KMS-11 (cell line): ENCODE measurements around the gene CORO7.

Experiments
- H2AFZ ChIP-seq: fragments of 200-600 bp; sonication (generic); 2 replicates; pipeline ENCODE4 v1.6.1; 2016; ENCODE audit warnings: antibody characterized with exemption, mixed run types, low read depth
- H3K27ac ChIP-seq: fragments of 200-600 bp; sonication (generic); 2 replicates; pipeline ENCODE4 v1.6.1; 2016; ENCODE audit warnings: mild to moderate bottlenecking, mixed run types
- H3K27me3 ChIP-seq: fragments of 200-600 bp; sonication (generic); 2 replicates; pipeline ENCODE4 v1.6.1; 2017; ENCODE audit warnings: mild to moderate bottlenecking, low read depth, mixed run types, moderate library complexity; ENCODE audit not compliant: insufficient read depth
- H3K36me3 ChIP-seq: fragments of 200-600 bp; sonication (generic); 2 replicates; pipeline ENCODE4 v1.6.1; 2017; ENCODE audit warnings: mild to moderate bottlenecking, mixed run types; ENCODE audit not compliant: insufficient read depth
- H3K4me1 ChIP-seq: fragments of 200-600 bp; sonication (generic); 2 replicates; pipeline ENCODE4 v1.6.1; 2016; ENCODE audit warnings: mild to moderate bottlenecking, low read depth, mixed run types; ENCODE audit not compliant: poor library complexity, severe bottlenecking
- H3K4me2 ChIP-seq: fragments of 200-600 bp; sonication (generic); 2 replicates; pipeline ENCODE4 v1.7.0; 2016; ENCODE audit warnings: mild to moderate bottlenecking, mixed run types
- H3K4me3 ChIP-seq: fragments of 200-600 bp; sonication (generic); IDR thresholded peaks from 2 replicates; pipeline ENCODE4 v1.6.1; 2017; ENCODE audit warnings: low read depth, low read length, mixed read lengths; ENCODE audit not compliant: insufficient read depth
- H3K79me2 ChIP-seq: fragments of 200-600 bp; sonication (generic); 2 replicates; pipeline ENCODE4 v1.6.1; 2016; ENCODE audit warnings: low read depth, mixed run types; ENCODE audit not compliant: insufficient read depth
- H3K9ac ChIP-seq: fragments of 200-600 bp; sonication (generic); 2 replicates; pipeline ENCODE4 v1.6.1; 2016; ENCODE audit warnings: mild to moderate bottlenecking, mixed run types
- H4K20me1 ChIP-seq: fragments of 200-600 bp; sonication (generic); 2 replicates; pipeline ENCODE4 v1.6.1; 2016; ENCODE audit warnings: mild to moderate bottlenecking, mixed run types; ENCODE audit not compliant: insufficient read depth
- CTCF ChIP-seq: fragments of 200-600 bp; sonication (generic); conservative IDR thresholded peaks from 2 replicates; pipeline ENCODE4 v1.6.1; 2017; ENCODE audit warnings: low read depth, mild to moderate bottlenecking, antibody characterized with exemption, low read length, moderate library complexity, mixed read lengths

The CORO7 gene

DNA sequence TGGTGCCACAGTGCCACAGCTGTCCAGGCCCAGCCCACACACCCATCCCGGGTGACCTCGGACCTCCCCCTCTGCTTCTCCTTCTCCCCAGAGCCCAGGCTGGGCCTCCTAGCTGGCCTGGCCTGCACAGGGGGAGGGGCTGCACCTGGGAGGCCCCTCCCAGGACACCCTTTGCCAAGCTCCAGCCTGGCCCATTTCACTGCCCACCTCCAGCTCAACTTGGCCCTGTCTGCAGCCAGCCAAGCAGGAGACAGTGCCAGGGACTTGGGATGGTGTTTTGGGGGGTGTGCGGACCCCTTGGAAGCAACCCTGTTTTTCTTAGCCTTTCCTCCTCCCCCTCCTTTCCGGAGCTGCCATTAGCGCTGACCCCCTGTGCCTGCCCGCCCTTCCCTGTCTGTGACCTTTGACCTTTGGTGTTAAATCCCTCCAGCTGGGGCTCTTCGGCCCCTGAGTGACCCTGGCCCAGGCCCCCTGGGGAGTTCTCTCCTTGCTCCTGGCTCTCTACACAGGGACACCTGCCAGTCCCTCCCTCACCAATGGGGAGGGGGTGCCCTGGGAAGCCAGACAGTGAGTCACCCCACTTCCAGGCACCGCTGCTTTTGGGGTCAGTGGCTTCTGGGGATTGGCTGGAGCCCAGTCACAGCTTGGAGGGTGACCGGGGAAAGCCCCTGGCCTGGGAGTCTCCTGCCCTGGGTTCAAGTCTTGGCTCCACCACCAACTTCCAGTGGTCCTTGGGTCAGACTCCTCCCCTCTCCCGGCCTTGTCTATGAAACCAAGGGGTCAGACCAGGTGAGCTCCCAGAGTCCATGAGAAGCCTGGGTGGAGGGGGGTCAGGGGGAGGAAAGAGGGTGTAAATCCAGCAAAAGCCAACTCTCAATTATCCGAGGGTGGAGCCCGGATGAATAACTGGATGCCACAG, 98.6 kb downstream of the CORO7 start:
- no peak overlapping the region; the same call in 1 of the 2 replicates for H3K27ac ChIP-seq
- H2AFZ ChIP-seq, result no peak overlapping the region
- peaks cover 44% of the 10 kb centered on the region for H3K79me2 ChIP-seq
- TF ChIP-seq CTCF, result no peak
- H3K4me1 ChIP-seq, result peaks cover 47% of the 10 kb centered on the region
- H3K4me2 ChIP-seq, result peak overlapping the region; percentile 96
- H4K20me1 ChIP-seq, result no peaks in the 10 kb centered on the region; the same call in 1 of the 2 replicates
- H3K4me3 ChIP-seq, result no peak overlapping the region
- H3K36me3 ChIP-seq, result no peaks in the 10 kb centered on the region
- no peak overlapping the region for H3K9ac ChIP-seq
- H3K27me3 ChIP-seq, result no peaks in the 10 kb centered on the region

DNA sequence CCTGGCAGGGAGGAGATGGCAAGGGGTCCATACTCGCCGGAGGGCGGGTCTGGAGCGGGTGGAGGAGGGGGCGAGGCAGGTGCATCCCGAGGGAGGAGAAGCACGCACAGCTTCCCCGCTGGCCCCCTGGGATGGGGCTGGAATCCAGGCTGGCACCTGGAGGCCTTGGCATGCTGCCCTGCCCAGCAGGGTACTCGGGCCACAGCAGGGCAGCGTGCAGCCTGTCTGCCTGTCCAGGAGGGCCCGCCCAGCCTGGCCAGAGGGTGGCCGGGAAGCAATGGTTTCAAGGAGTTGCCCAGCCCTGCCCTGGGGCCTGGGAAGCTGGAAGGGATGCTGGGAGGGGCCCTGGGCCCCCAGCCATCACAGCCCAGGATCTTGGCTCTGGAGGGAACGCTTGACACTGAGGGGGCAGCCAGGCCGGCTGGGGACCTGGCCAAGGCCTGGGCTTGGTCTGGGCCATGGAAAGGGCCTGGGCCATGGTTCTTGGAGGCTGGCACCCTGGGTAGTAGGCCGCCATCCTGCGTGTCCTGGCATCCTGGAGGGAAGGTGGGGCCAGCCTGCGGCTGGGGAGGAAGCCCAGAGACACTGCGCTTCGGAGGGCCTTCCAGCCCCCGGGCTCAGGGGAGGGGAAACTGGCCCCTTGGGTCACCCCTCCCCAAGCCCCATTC, 99.4 kb downstream of the CORO7 start:
- H3K4me3 ChIP-seq, result no peak overlapping the region
- H3K4me1 ChIP-seq, result peaks cover 47% of the 10 kb centered on the region
- TF ChIP-seq CTCF, result no peak

GRCh38 chr16:4316108-4316863, 100.1 kb downstream of the CORO7 start:
- no peaks in the 10 kb centered on the region for H3K27me3 ChIP-seq
- no peak overlapping the region for H3K4me3 ChIP-seq
- peak overlapping the region; percentile 43; the same call in 1 of the 2 replicates for H3K9ac ChIP-seq
- H4K20me1 ChIP-seq, result no peaks in the 10 kb centered on the region; the same call in 1 of the 2 replicates
- H3K36me3 ChIP-seq, result no peaks in the 10 kb centered on the region
- H3K4me2 ChIP-seq, result peak overlapping the region; percentile 96
- H3K4me1 ChIP-seq, result peaks cover 46% of the 10 kb centered on the region
- peaks cover 35% of the 10 kb centered on the region for H3K79me2 ChIP-seq
- TF ChIP-seq CTCF, result no peak
- H2AFZ ChIP-seq, result peak overlapping the region; percentile 58
- peak overlapping the region; percentile 27; the same call in 1 of the 2 replicates for H3K27ac ChIP-seq

More for the DNA sequence above, 99.4 kb downstream of the CORO7 start:
- Histone ChIP-seq H3K79me2 (peaks cover 42% of the 10 kb centered on the region), H3K9ac (peak overlapping the region; percentile 43; the same call in 1 of the 2 replicates), H3K27me3 (no peaks in the 10 kb centered on the region), H3K4me2 (peak overlapping the region; percentile 96), H3K27ac (no peak overlapping the region), H4K20me1 (no peaks in the 10 kb centered on the region; the same call in 1 of the 2 replicates), H2AFZ (peak overlapping the region; percentile 58; the same call in 1 of the 2 replicates), H3K36me3 (no peaks in the 10 kb centered on the region)
